ENCODE measurements around the gene TMCO4.
A peak's percentile ranks its signal among the peaks of the same experiment; 100 is the strongest.
"Not testable (repeated sequence)": the region's sequence is repeated elsewhere in the genome, so short reads cannot be mapped to it uniquely, and the experiment has no call there.

TMCO4 gene

GRCh38 chr1:19799230-19800075 lies at the start of gene TMCO4:
TMCO4 (minus strand) TSS chr1:19799916; CDS start chr1:19780758, 19,158 bp downstream.
- peak; percentile 70 for DNase-seq (ENCODE audit: low read depth)

GRCh38 chr1:19849307-19849706 lies 49.6 kb upstream of the TMCO4 start:
- not testable (repeated sequence) for DNase-seq (ENCODE audit: low read depth)

GRCh38 chr1:19847334-19847733 lies 47.6 kb upstream of the TMCO4 start:
- DNase-seq (ENCODE audit: low read depth) = not testable (repeated sequence)

DNA sequence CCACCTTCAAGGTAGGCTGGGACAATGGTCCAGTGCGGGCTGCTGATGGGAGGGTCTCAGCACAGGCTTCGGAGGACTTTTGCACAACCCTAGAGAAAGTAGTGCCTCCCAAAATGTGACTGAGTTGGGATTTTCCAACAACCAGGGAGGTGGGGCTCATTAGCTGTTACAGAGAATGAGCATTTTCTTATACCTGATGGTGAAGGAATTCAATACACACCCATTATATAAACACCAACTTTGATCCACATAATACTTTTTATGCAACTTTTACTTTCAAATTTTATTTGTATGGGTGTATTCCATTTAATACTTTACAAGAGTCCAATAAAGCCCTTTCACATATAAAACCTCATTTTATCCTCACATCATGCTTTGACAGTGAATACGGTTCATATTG lies 46.6 kb upstream of the TMCO4 start:
- no peak for DNase-seq (ENCODE audit: low read depth)

GRCh38 chr1:19845555-19845954 lies 45.8 kb upstream of the TMCO4 start:
- no peak for DNase-seq (ENCODE audit: low read depth)

GRCh38 chr1:19844731-19845495 lies 45.2 kb upstream of the TMCO4 start:
- no peak for DNase-seq (ENCODE audit: low read depth)

- no peak for DNase-seq (ENCODE audit: low read depth)
Observed at GRCh38 chr1:19840228-19840627, 40.5 kb upstream of the TMCO4 start.

DNA sequence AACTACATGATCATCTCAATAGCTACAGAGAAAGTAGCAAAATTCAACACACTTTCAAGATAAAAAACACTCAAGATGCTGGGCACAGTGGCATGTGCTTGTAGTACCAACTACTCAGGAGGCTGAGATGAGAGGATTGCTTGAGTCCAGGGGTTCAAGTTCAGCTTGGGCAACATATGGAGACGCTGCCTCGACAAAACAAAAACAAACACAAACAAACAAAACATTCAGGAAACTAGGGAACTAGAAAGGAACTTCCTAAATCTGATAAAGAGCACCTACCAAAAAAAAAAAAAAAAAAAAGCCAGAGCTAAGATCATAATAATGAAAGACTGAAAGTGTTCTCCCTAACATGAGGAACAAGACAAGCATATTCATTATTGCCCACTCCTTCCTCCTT lies 38.1 kb upstream of the TMCO4 start:
- DNase-seq (ENCODE audit: low read depth) = no peak

GRCh38 chr1:19835578-19835977 lies 35.9 kb upstream of the TMCO4 start:
- no peak for DNase-seq (ENCODE audit: low read depth)

DNA sequence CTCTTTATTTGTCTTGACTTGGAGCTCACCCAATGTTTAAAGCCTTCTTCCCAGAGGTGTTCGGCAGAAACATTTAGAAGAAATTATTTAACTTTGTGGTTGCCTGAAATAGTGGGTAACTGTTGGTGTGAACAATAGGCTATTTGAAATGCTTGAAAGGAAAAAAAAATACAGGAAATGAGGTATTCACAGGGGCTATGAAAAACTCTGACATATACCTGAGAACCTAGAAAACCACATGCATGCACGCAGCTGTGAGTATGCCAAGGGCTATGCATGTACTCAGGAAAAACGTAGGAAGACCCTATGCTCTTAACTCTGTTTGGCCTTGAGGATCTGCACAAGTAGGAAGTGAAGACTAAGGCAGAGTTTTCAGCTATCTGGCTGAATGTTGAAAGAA lies 31.7 kb upstream of the TMCO4 start:
- no peak for DNase-seq (ENCODE audit: low read depth)

- peak; percentile 61 for DNase-seq (ENCODE audit: low read depth)
Observed at GRCh38 chr1:19828546-19828945, 28.8 kb upstream of the TMCO4 start.

DNA sequence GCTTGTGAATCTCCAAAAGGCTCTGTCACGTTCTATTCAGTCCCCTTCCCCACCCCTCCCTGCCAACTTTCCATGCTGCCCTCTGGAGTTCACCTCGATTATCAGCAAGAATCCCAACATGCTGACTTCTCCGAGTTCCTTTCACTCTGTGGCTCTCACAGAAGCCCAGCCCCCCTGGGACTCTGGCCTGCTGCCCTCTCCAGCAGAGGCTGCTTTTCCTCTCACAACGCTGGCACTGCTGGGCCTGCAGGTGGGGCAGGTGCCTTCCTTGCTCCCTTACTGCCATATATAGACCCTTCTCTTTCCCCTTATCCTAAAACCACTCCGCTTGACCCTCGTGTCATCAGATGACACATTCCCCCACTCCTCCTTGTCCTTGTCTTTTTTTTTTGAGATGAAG lies 25.6 kb upstream of the TMCO4 start:
- DNase-seq (ENCODE audit: low read depth) = no peak

DNA sequence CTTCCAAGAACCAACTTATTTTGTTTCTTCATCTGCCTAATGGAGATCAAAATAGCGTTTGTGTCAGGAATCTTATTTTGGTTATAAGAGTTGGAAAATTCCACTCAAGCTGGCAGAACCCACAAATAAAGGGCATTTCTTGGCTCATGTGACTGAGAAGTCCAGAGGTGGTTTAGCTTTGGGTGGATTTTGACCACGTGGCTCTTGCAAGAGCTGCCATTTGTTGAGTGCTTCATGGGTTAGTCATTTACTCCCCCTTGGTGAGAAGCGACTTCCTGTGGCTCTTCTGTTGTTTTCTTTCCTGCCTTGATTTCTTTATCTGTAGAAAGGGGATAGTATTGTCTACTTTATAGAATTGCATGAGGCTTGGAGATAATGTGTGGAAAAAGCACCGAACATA lies 24.8 kb upstream of the TMCO4 start:
- DNase-seq (ENCODE audit: low read depth) = no peak

DNA sequence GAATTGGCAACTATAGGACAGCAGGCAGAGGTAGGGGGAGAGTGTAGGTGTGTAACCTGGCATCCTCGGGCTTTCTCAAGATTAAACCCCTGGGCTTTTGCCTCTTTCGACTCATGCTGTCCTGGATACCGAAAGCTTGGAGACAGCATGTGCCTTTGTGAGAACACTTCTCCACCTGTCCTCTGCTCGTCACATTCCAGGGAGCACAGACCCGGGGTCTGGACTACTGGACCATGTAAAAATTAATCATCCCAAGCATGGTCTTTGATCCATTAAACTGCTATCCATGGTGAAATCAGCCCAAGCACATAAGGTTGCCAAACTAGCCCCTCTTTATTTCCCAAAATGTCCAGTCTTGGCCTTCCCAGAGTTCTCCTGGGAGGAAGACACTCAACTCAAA lies 24.3 kb upstream of the TMCO4 start:
- DNase-seq (ENCODE audit: low read depth) = no peak

DNA sequence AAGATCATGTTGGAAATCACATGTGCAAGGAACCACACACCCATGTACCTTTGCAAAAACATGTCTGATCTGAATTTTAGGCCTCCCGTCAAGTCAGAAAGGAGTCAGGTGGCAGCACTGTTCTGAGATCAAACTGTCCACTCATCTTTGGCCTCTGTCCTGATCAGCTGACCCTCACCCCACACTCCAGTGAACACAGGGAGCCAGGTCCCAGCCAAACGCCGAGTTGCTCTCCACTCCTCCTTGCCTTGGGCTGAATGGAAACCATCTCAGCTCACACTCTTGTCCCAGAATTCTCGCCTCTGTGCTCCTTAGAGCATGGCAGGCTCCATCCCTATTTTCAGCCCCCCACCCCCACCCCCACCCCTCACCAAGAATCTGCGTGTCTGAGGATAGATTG lies 20.0 kb upstream of the TMCO4 start:
- DNase-seq (ENCODE audit: low read depth) = no peak

DNA sequence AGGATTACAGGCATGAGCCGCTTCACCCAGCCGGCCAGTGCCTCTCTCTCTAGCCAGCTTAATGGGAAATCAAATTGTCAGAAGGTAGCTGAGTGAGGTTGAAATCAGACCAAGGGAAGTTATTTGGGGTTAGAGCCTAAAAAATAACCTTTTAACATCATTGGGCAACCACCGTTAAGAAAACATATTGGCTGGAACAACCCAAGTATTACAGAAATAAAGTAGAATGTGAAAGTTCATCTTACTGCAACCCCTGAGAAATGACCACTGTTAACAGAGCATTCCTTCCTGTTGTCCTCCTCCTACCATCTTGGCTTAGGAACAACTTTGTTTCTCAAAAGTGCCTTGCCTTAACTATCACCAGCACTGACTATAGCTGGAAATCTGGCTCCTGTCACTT lies 18.6 kb upstream of the TMCO4 start:
- DNase-seq (ENCODE audit: low read depth) = no peak

GRCh38 chr1:19817160-19817559 lies 17.4 kb upstream of the TMCO4 start:
- no peak for DNase-seq (ENCODE audit: low read depth)

DNA sequence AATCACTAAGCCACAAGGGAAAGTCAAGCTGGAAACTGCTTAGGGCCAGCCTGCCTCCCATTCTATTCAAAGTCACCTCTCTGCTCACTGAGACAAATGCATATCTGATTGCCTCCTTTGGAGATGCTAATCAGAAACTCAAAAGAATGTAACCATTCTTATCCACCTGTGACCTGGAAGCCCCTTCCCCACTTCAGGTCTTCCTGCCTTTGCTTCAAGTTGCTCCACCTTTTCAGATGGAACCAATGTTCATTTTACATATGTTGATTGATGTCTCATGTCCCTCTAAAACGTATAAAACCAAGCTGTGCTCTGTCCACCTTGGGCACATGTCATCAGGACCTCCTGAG lies 17.0 kb upstream of the TMCO4 start:
- DNase-seq (ENCODE audit: low read depth) = not testable (repeated sequence)

DNA sequence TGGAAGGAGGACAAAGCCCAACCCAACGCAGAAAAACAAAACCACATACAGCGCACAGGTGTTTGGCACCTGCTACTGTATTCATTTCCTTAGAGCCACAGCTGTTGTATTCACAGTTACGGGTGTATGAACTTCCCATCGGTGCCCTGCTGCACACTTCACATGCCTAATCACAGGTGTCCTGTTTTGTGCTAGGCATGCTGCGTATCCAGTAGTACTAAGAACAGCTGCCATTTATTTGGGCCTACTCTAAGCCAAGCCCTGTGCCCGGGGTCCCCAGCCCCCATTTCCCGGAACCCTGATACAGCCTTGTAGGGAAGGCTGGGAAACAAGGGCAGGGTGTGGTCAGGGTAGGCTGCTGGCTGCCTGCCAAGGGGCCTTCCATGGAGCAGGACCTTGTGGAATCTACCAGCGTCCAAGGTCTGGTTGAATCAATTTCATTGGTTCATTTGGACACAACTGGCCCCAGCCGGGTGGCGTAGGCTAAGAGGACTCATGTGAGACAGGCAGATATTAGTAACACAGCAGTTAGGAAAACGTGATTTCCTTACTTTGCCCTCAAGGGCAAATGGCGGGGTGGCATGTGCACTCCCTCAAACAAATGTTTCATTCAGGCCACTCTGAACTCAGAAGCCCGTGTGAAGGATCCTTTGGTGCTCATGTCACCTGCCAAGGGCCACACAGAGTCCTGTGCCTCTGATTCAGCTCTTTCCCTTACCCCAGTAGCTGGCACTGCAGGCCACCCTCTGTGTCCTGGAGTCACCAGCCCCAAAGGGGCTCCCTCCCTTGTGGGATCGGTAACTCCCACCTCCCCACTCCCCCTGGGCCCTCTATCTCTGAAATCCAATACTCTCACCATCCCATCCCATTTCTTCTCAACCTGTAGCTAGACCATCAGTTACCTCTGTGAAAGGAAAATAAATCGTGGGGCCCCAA lies 16.4 kb upstream of the TMCO4 start:
- DNase-seq (ENCODE audit: low read depth) = no peak

GRCh38 chr1:19814681-19815503 lies 15.2 kb upstream of the TMCO4 start, which contains the start of gene RNF186:
RNF186 (minus strand) TSS chr1:19815283; CDS start chr1:19815101, 182 bp downstream.
- no peak for DNase-seq (ENCODE audit: low read depth)

DNA sequence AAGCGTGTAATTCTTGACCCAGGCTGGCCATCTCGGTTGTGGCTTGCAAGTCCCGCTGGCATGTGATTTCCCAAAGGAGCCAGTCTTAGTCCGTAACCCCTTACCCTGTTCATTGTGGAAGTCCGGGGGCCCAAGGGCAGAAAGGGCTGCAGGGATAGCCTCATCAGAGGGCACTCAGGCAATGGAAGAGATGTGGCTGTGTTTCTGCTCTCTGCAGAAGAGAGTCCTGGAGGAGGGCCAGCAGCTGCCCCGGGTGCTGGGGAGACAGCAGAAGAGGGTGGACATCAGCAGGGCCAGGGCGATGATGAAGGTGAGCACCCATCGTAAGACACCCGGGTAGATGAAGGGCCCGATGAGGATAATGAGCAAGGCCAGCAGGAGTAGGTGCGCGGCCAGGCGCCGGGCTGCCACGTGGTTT lies 14.5 kb upstream of the TMCO4 start:
- no peak for DNase-seq (ENCODE audit: low read depth)
